DND-41 (cell line): ENCODE measurements around the gene GNB3.

Experiments used
- CTCF ChIP-seq: IDR thresholded peaks from 2 replicates; pipeline ENCODE4 v1.5.1; 2012; ENCODE audit warnings: borderline replicate concordance, low read length, moderate library complexity, mild to moderate bottlenecking; ENCODE audit not compliant: poor library complexity, severe bottlenecking; ENCODE audit errors: extremely low read depth
- EZH2 ChIP-seq: IDR thresholded peaks from 3 replicates; pipeline ENCODE4 v1.6.1; 2012; ENCODE audit warnings: borderline replicate concordance, low read depth, mild to moderate bottlenecking, moderate library complexity, low read length, inconsistent platforms; ENCODE audit not compliant: severe bottlenecking

DNA sequence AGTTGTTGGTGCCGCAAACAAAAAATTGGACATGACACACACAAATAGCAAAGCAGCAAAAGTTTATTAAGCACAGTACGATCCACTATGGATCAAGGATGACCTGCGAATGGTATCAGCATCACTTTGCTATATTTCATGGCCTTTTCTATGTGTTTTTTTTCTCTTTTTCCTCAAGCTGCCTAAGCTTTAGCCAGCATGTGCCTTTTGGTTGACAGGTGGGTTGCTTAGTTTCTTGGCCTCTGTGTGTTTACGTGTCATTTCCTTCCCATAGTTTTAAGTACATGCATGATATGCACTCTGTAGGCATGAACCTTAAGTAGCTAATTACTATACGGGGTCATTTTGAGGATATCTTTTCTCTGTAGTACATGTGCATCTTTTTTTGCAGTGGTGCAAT lies 41.6 kb upstream of the GNB3 start:
- TF ChIP-seq CTCF (no peak), EZH2 (no peak)
